NCI-H446 treated with DMSO at 0.1 percent for 48 hours (cell line): Measurements from ENCODE around the gene KREMEN2.
A peak's percentile ranks its signal among the peaks of the same experiment; 100 is the strongest.

Experiments
- DNase-seq: peaks from one replicate; lab custom pipeline; 2025; lab: John Stamatoyannopoulos, UW

Gene KREMEN2

DNA sequence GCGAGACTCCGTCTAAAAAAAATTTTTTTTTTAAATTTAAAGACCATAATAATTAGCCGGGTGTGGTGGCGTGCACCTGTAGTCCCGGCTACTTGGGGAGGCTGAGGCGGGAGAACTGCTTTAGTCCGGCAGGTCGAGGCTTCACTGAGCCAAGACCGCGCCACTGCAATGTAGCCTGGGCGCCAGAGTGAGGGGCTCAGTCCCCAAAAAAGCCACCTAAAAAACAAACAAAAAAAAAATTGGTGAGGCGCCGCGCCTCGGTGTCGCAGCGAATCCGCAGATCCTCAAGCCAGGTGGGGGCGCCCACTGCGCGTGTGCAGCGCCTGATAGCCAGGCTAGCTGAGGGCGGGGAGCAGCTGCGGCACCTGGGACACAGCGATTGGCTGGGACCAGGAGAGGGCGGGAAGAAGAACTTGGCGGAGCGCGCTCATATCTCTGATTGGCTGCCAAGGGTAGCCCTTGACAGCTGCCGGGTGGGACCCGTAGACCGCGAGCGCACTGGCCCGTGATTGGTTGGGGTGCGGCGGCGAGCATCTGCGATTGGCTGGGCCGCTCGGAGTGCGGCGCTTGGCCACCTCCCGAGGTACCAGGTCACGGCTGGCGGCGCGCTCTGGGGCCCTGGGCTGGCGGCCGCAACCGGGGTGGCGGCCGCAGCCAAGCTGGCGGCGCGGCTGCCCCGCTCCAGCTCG lies 39.7 kb downstream of the KREMEN2 start:
- DNase-seq, result peak; percentile 96

DNA sequence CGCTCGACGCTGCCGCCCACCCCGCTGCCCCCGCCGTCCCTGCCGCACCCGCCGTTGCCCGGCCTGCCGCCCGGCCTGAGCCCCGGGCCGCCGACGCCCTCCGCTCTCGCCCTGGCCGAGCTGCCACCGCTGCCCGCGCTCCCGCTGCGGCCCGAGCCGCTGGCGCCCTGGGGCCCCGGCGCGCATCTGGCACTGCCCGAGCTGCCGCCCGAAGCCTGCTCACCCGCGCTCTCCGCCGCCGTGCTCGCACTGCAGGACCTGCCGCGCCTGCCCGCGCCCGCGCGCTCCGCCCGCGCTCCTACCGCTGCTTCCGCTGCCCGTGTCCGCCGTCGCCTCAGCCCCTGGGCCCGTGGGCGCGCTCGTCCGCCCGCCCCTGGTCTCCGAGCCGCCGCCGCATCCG lies 40.2 kb downstream of the KREMEN2 start:
- DNase-seq, result no peak

DNA sequence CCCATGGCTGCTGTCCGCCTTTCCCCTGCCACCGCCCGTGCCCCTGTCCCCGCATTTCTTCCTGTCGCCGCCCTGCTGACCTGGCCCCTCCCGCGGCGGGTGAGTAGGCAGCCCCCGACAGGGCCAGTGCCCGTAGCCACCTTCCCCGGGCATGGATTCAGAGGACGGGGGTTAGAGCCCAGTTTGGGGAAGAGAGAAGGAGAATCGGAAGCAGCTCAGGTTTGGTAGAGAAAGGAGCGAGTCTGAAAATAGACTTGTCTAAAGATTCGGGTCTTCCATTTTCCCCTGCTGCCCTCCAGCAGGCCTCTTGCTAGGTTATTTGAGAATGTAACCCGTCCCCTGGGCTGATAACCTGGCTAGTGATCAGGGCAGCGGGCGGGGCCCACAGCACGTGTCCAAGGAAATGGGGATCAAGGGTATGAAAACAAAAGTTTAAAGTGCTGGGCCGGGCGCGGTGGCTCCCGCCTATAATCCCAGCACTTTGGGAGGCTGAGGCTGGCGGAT lies 40.8 kb downstream of the KREMEN2 start:
- no peak for DNase-seq

DNA sequence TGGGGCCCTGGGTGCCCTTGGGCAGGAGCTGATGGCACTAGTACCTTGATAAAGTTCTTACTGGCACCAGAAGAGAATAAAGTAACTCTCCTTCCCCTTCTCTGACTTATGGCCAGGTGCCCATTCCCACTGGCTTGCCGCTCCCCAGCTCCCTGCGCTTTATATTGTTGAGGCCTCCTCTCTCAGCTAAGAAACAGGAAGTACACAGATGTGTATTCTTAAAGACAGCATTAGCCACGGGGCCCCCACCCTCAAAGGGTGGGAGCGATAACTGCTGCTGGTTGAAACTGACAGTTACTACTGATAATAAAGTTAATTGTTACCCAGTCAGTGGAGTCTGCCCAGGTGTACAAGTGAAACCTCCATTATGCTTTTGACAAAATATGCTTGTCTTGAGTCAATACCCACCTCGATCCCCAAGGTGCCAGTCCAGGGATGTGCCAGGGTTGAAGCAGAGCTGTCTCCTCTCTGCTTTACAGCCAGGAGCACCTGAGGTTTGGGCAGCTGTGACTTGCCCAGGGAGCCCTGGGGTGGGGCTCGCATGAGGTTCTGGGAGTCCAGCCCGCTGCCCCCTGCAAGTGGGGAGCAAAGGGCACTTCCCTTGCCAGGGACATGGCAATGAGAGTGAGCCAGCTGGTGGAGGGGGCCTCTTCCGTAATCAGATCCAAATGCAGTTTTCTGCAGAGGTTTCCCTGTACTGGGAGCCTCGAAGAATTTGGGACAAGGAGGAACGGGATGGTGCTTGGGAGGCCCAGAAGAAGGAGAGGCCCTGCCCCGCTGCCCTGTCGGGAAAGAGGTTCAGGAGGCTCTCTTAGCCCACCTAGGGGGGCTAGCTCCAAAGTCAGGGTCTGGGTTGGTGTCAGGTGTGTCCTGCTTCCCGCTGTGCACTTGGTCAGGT lies 43.2 kb downstream of the KREMEN2 start:
- DNase-seq, result no peak

DNA sequence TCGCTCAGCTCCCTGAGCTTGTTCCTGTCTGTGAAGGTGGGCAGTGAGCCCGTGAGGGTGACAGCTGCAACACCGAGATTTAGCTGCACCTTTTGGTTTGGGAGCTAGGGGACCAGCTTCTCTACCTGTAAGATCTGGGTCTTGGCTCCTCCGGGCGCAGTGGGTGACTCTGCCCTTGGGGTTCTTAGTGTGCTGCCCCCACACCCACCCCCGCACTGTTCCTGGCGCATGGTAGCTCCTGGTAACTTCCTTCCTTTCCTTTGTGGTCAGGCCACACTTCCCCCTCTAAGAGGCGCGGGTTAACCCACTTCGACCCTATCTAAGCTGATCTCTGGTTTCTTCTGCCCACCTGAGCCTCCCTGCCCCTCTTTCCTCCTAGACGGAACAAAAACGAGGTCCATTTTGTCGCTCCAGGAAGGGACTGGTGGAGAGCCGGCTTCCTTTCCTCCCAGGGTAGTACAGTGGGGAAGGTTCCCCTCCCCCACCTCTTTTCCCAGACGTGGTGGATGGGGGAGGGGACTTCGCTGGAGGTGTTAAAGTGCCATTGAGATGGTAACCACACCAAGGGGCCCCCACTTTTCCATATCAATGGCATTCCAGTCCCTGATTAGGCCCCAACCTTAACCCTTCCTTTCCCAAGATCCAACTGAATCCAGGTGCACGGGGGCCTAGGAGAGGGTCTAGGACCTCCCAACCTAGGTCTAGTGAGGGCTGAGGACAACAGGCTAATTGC lies 44.0 kb downstream of the KREMEN2 start:
- no peak for DNase-seq

DNA sequence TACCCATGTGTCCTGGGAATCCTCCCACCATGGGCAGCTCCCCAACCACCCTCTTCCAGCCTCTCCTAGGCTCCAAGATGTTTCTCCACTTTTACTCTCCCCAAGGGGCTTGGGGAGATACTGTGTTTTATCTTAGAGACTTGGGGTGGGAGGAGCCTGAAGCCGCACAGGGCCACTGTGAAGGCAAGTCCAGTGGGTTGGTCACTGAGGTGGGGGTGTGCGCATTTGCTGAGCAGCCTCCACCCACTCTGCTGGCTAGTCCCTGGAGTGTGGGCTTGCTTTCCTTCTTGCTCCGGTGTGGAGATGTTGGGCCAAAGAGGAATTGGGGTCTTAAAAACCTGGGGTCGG lies 44.6 kb downstream of the KREMEN2 start:
- no peak for DNase-seq

DNA sequence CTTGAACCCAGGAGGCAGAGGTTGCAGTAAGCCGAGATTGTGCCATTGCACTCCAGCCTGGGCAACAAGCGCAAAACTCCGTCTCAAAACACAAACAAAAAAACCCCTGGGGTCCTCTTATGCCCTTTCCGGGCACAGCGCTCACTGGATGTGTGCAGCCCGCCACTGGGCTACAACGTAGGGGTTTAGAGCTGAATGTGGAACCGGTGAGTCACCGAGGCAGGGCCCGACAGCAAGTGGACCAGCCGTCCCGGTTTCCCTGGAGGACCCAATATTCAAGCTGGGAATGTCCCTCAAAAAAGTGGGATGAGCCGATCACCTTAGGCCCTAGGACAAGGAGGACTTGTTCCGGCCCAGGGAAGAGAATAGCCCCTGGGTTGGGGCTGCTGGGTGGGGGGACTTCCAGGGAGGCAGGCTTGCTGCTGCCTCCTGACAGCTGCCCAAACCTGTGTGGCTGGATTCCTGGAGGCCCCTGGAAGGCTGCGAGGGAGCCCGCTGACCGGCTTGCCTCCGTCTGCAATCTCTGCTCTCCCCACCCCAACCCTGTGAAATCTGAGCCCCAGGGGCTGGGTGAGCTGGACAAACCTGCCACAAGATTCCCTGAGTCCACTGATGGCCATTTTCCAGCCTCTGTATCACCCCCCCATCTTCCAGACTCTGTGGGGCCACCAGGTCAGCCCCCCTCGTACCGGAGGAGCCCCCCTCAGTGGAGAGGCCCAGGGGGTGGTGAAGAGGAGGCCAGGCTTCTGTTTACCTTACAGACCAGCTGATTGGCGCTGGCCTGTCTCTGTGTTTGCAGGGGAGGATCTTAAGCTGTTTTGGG lies 45.7 kb downstream of the KREMEN2 start:
- DNase-seq, result no peak

DNA sequence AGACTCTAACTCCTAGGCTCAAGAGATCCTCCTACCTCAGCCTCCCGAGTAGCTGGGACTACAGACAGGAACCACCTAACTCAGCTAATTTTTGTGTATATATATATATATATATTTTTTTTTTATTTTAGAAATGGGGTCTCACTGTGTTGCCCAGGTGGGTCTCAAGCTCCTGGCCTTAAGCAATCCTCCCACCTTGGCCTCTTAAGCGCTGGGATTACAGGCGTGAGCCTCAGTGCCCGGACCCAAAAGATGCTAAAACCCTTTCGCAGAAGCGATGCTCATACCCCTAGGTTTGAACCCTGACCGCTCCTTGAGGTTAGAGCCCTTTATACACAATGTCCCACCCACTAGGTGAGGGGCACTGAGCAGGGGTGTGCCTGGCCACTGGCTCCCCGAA lies 46.4 kb downstream of the KREMEN2 start:
- DNase-seq, result no peak

DNA sequence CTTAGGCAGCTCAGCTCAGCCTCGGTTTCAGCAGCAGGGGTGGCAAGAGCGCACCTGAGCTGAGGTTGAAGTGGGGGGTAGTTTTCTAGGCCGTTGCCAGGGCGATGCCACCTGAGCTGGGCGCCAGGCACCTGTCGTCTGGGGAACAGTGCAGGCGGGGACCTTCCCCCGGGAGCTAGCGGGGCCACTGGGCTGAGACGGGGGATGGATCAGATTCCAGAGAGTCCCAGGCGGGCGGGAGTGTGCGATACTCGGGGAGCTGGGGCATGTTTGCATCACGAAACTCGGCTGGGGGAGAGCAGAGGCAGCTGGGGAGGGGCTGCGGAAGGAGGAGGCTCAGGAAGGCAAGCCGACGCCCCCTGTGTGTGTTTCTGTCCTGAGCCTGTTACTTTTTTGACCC lies 48.2 kb downstream of the KREMEN2 start:
- no peak for DNase-seq

DNA sequence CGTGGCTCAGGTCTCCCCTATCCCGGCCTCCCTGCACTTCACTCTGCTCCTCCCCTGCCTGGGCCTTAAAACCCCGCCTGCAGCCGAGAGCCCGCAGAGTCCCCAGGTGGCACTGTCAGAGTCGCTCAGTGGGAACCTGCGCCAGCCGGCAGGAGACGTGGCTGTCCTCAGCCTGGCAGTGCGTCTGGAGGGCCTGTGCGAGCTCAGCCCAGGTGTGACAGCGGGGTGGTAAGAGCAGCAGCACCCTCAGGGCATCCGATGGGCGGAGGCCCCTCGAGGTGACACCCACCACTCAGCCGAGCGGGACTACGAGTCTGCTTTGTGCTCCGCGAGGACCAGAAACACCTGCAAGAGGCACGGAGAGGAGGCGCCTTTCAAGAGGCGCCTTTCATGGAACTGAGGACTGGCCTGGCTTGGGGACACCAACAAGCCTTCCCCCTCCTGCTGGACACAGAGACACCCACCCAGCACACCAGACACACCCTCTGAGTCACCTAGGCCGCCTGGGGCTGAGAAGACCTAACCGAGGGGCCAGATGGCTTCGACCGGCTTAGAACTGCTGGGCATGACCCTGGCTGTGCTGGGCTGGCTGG lies 48.8 kb downstream of the KREMEN2 start, which contains the start of gene CLDN9:
Gene CLDN9, plus strand, starts transcription at position 96 of the 593 bp plus-strand sequence. Its CDS starts 440 bp downstream, at position 536.
- DNase-seq, result no peak

DNA sequence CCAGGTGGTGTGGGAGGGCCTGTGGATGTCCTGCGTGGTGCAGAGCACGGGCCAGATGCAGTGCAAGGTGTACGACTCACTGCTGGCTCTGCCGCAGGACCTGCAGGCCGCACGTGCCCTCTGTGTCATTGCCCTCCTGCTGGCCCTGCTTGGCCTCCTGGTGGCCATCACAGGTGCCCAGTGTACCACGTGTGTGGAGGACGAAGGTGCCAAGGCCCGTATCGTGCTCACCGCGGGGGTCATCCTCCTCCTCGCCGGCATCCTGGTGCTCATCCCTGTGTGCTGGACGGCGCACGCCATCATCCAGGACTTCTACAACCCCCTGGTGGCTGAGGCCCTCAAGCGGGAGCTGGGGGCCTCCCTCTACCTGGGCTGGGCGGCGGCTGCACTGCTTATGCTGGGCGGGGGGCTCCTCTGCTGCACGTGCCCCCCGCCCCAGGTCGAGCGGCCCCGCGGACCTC lies 49.4 kb downstream of the KREMEN2 start:
- DNase-seq, result no peak

DNA sequence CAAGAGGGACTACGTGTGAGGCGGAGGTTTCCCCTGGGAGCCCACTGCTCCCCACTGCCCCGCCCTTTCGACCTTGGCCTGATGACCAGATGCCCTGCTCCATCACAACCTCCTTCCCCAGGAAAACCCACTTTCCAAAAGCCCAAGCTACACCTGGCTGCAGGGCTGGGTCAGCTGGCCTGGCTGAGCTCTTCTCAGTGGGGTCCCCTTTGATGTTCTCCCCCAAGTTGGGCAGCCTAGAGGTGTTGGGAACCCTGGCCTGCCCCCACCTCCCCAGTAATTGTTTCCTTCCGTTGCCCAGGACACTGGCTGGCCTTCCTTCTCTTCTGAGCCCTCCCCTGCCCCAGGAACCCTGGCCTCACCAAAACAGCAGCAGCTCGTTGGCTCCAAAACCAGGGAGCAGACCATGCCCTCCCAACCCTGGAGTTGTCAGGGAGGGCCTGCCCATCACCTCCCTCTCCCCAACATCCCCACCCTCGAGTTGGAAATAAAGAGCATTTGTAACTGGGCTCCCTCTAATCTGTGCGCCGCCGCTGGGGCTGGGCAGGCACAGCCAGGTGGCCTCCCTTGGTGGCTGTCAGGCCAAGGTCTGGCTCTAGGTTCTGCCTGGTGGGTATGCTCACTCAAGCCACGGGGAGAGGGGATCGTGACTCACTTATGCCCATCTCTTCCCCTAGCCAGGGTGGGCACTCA lies 50.1 kb downstream of the KREMEN2 start:
- no peak for DNase-seq

DNA sequence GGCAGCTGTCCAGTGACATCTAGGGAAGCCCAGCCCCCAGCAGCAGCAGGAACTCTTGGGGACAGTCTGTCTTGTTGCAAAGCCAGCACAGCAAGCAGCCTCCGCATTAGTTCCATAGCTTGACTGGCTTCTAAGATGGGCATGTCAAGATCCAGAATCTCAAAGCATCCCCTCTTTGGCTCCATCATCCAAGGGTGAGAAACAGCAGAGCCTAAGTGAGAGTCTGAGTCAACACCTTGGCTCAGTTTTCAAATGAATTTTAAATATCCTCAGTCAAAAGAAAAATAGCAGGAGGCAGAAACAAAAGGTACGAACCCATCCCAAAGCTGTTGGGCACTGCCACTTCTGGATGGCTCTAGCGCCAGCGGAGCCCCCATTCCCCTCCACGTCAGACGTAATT lies 50.9 kb downstream of the KREMEN2 start:
- no peak for DNase-seq

DNA sequence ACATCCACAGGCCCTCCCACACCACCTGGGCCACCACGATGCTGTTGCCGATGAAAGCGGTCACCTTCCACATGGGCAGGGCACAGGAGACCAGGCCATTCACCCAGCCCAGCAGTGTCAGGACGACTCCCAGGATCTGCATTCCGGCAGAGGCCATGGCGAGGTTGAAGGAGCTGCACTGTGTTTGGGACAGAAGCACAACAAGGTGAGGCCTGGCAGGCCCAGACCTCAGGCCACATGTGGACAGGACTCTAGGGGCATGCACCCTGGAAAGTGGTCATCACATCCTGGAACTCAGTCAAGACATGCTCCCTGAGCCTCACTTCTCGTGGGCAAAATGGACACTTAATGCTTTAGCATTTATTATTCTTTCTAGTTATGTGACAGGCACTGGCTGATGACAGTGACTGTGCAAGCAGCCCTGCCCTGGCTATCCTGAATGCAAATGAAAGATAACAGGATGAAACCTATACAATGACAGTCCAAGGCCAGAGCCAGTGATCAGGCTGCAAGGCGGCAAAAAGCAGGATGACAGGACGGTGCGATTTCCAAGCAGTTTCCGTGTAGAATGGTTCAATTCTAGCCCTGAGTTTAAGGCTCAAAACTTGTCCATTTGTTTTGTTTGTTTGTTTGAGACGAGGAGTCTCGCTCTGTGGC lies 51.9 kb downstream of the KREMEN2 start:
- DNase-seq, result no peak

DNA sequence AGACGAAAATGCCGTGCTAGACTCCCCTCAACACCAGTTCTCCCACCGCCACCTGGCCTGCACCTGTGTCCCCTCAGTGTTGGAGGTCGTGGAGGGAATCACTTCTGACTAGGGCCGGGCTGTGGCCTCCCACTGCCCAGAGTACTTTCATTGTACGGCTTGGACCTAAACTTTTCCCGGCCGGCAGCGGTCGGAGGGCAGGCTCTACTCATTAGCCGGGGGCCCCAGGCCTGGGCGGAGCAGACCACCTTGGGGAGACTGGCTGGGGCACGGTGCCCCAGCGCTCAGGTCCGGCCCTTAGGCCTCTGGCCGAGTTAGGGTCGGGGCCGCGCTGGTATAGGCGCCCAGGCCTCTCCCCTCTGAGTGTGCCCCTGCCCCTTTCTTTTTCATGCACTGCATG lies 53.3 kb downstream of the KREMEN2 start:
- no peak for DNase-seq
